ENCODE measurements around the gene RASL10B.
A peak's percentile ranks its signal among the peaks of the same experiment; 100 is the strongest.
"Not testable (repeated sequence)": the region's sequence is repeated elsewhere in the genome, so short reads cannot be mapped to it uniquely, and the experiment has no call there.

The RASL10B gene

DNA sequence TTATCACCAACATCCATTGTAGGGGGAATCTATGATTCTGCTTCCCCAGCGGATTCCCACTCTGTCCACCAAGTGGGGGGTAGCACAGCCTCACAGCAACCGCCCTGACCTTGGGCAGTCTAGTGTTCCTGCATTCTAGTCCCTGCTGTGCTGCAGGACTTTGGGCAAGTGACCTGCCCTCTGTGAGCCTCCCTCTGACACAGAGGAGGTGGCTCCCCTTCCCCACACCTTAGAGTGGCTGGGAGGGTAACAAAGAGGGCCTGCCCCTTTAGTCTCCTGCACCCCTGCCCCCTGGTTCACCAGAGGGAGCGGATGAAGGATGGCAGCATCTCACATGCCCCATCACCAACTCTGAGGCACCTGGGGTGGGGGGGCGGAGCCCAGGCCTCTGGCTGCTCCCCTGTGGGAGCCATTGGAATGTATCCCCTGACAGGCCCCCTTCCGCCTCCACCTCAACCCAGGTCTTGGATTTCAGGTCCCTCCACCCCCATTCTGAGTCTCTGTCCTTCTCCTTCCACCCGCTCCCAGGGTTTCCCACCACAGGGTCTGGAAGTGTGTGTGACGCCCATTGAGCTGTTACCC is 11.5 kb downstream of the RASL10B start:
- no peak for DNase-seq (ENCODE audit: low read depth)

DNA sequence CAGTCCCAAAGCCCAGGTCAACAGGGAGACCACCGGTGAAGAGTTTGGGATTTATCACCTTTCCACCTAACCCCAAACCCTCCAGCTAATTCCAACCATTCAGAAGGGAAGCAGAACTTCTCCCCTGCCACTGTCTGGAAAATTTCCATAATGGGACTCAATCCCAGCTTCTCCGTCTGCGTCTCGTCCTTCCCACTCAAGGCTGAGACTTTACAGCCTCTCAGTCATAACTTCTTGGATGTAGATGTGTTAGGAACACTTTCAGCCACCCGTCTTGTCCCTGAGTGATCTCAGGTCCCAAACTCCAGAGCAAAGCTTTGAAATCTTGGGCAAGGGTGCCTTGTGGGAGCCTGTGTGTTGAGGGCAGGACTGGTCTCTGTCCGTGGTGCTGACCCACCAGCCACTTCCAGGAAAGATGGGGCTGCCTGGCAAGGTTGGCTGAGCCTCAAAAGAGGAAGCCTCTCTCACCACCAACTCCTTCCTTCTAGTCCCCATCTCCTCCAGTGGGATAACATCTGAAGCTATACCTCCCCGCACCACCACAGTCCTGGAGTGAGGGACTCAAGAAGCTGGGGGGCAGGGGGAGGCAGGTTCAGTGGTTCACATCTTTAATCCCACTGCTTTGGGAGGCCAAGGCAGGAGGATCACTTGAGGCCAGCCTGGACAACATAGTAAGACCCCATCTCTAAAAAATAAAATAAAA is 12.3 kb downstream of the RASL10B start:
- peak; percentile 13 for DNase-seq (ENCODE audit: low read depth)

DNA sequence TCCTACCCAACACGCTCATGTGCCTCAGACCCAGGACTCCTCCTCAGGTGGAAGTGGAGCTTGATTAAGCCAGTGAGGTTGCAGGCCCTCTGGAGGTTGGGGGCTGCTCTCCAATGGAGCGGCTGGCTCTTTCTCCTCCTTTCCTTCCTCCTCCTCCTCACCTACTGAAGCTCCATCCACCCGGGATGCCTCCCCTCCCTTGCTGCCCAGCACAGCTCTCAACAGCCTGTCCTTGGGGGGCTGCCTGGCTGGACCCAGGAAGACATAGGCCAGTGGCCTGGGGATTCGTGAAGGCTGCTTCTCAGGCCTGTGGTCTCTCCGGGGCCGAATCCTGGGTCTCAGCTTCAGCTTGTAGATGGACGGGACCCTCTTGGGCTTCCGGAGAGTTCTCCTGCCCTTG is 13.4 kb downstream of the RASL10B start:
- no peak for DNase-seq (ENCODE audit: low read depth)

- DNase-seq (ENCODE audit: low read depth), result no peak
Measured at GRCh38 chr17:35745246-35745645, 13.8 kb downstream of the RASL10B start.

GRCh38 chr17:35745749-35746320 is 14.4 kb downstream of the RASL10B start:
- DNase-seq (ENCODE audit: low read depth), result no peak

DNA sequence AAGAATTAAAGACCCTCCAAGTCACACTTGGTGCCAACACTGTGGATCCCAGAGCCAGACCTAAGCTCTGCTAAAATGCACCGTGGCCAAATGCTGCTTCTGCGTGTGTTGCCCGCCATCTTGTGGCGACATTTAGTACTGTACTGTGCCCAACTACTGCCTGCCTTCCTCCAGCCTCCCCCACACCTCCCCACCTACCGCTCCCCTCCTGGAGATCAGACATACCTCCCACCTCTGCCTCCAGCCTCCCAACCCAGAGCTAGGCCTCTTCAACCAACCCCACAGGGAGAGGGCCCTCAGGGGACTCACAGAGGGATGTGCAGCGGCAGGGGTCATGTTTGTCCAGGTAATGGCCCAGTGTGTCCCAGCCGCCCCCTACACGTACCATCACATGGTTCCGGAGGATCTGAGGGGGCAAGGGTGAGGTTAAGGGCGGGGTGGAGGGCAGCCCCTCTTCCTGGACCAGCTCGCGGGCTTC is 16.1 kb downstream of the RASL10B start:
- peak; percentile 75 for DNase-seq (ENCODE audit: low read depth)

- DNase-seq (ENCODE audit: low read depth), result no peak
Measured at GRCh38 chr17:35748341-35748841, 17.0 kb downstream of the RASL10B start.

DNA sequence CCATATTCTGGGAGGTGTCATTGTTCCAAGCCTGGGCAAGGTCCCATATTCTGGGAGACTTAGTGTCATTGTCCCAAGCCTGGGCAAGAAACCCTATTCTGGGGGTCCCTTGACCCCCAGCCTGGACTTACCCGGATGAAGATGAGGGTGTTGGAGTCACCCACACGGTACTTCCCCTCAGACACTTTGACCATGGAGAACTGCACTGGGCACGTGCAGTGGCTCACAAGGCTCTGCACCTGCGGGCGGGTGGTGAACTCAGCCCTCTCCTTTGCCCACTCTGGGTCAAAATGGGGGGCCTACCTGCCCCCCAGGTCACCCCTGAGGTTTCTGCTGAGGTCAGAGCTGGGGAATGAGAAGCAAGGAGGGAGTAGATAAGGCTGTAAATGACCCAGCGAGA is 17.5 kb downstream of the RASL10B start:
- no peak for DNase-seq (ENCODE audit: low read depth)

DNA sequence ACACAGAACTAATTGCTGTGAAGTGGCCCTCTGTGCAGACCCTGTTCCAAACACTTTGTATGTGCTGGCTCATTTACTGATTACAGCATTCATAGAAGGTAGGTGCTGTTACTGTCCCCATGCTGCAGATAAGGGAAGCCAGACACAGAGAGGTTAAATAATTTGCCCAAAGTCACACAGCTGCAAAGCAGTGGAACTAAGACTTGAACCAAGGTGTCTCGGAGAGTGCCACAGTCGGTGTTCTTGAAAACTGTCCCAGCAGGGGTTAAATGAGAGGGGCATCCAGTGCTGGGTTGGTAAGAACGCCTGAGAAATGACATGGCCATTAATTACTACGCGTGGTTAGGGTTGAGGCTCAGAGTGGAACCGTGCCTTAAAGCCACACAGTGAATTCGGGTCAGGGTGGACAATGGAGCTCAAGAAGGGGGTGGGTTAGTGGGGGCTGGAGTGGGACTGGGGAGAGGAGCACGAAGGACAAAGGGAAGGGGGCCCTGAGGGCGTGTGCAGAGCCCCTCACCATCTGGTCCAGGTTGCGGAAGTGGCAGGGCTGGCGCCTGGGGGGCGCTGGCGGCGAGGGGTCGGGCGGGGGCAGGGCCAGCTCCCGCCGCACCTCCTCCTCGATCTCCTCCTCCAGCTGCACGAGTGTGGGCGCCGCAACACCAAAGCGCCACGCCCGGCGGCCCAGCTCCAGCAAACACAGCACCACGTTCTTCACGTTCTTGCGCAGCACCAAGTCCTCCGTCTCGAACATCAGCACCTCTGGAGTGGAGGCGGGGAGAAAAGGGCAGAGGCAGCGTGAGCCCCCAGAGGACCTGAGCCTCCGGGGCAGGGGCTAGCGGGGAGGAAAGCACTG is 18.3 kb downstream of the RASL10B start:
- no peak for DNase-seq (ENCODE audit: low read depth)

- no peak for DNase-seq (ENCODE audit: low read depth)
Measured at GRCh38 chr17:35750526-35751395, 19.3 kb downstream of the RASL10B start.

DNA sequence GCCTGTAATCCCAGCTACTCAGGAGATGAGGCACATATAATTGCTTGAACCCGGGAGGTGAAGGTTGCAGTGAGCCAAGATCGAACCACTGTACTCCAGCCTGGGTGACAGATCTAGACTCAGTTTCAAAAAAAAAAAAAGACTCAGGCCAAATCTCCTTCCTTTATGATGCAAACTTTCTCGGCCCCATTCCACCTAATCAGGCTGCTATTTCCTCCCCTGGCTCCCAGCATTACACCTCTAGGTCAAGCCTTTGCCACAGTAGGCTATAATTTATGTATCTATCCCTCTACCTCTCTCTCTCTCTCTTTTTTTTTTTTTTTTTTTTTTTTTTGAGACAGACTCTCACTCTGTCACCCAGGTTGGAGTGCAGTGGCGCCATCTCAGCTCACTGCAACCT is 20.1 kb downstream of the RASL10B start:
- DNase-seq (ENCODE audit: low read depth), result not testable (repeated sequence)

DNA sequence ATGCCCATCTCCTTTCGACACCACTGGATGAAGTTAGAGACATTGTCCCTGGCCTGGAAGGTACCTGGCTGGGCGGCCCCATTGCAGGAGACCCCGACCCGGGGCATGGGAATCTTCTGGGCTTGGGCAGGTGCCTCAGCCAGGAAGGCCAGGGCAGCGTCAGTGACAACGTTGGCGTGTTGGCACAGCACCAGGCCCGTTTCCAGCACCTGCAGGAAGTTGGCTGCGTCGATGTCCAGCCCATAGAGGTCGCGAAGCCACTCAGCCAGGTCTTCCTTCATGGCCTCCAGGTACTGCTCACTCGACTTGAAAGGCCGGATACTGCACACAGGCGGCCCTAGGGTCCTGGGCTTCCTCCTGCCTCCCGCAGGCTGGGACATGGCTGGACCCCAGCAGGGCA is 21.0 kb downstream of the RASL10B start:
- no peak for DNase-seq (ENCODE audit: low read depth)

DNA sequence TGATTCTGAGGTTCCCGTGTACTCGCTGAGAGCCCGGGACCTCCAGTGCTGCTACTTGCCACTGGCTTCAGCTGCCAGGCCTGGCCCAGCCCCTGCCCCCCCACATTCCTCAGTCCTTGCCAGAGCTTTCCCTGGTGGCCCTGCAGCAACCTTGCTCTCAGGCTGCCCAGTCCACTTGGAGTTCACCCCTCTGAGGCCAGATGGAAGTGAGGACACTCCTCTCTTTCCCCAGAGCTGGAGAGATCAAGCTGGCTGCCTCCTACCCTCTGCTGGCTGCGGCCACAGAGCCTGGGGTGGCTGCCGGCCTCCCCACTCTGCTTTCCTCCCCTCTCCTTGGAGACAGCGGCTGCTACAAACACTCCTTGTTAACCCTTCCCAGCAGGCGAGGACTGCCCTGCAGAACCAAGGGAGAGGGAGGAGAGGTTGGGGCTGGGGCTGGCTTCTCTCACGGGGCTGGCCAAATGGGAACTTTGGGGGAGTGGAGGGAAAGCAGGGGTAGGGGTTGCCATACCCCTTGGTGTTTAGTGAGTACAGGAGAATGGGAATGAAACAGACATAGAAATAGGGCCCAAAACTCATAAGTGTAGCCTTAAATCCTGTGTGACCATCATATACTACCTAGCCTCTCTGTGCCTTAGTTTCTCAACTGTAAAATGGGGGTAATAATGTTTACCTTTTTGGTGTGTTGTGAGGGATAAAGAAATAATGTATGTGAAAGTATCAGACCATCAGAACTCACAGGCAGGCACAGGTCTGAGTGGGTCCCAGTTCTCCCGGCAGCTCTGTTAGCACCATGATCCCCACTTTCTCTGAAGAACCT is 21.7 kb downstream of the RASL10B start, which contains the start of gene GAS2L2:
GAS2L2 (minus strand) TSS at position 295 of the 820 bp plus-strand sequence. CDS start 389 bp downstream, outside the sequence.
- DNase-seq (ENCODE audit: low read depth), result no peak

- DNase-seq (ENCODE audit: low read depth), result no peak
Measured at GRCh38 chr17:35757243-35757642, 25.8 kb downstream of the RASL10B start.

- DNase-seq (ENCODE audit: low read depth), result no peak
Measured at GRCh38 chr17:35760587-35760986, 29.1 kb downstream of the RASL10B start, which contains the start of gene C17orf50. Gene C17orf50, plus strand, starts transcription at chr17:35760887. Its CDS starts 55 bp downstream, at chr17:35760942.

DNA sequence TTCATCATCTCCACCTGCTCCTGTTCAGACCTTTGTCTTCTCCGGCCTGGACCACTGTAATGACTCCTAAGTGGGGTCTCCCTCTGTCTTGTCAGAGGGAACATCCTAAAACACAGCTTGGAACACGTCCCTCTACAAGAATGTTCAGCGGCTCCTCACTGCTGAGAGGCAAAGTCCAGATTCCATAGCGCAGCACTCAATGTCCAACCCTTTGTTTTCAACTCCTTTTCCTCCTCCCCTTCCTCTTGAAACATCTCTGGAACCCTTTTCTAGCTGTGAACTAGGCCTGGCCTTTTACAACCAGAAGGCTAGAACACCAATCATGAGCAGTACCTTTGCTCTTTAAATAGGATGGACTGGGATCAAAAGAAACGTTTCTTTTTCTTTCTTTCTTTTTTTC is 30.2 kb downstream of the RASL10B start:
- DNase-seq (ENCODE audit: low read depth), result no peak

DNA sequence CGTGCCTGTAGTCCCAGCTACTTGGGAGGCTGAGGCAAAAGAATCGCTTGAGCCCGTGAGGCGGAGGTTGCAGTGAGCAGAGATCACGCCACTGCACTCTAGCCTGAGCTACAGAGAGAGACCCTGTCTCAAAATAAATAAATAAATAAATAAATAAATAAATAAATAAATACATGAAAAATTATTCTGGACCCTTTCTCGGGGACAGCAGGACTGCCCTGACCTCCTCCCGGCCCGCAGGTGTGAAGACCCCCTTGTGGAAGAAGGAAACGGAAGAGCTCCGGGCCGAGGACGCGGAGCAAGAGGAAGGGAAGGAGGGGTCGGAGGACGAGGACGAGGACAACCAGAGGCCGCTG is 32.3 kb downstream of the RASL10B start:
- DNase-seq (ENCODE audit: low read depth), result no peak

GRCh38 chr17:35764123-35764991 is 32.9 kb downstream of the RASL10B start:
- peak; percentile 67 for DNase-seq (ENCODE audit: low read depth)

GRCh38 chr17:35765086-35765710 is 33.8 kb downstream of the RASL10B start:
- DNase-seq (ENCODE audit: low read depth), result no peak

All from fibroblast of the conjunctiva (primary cell).